ENCODE results near the gene MN1.
"Not testable (repeated sequence)": the region's sequence is repeated elsewhere in the genome, so short reads cannot be mapped to it uniquely, and the experiment has no call there.

MN1 gene

GRCh38 chr22:27746918-27747317 is 54.6 kb downstream of the MN1 start:
- TF ChIP-seq CTCF (IDR thresholded peaks at IDR 0.05; ENCODE audit: control insufficient read depth, extremely low read depth, insufficient read depth), result no peak
- no peak for DNase-seq (ENCODE audit: low read depth)
- no peak overlapping the region for H3K4me3 ChIP-seq (ENCODE audit: low read depth, low read length)

- H3K4me3 ChIP-seq (ENCODE audit: low read depth, low read length), result no peak overlapping the region
- no peak for TF ChIP-seq CTCF (IDR thresholded peaks at IDR 0.05; ENCODE audit: control insufficient read depth, extremely low read depth, insufficient read depth)
- no peak for DNase-seq (ENCODE audit: low read depth)
Observed at GRCh38 chr22:27745809-27746208, 55.7 kb downstream of the MN1 start.

GRCh38 chr22:27745154-27745553 is 56.4 kb downstream of the MN1 start:
- DNase-seq (ENCODE audit: low read depth), result no peak
- no peak overlapping the region for H3K4me3 ChIP-seq (ENCODE audit: low read depth, low read length)
- TF ChIP-seq CTCF (IDR thresholded peaks at IDR 0.05; ENCODE audit: control insufficient read depth, extremely low read depth, insufficient read depth), result no peak

GRCh38 chr22:27744078-27744477 is 57.5 kb downstream of the MN1 start:
- H3K4me3 ChIP-seq (ENCODE audit: low read depth, low read length); DNase-seq (ENCODE audit: low read depth): not testable (repeated sequence)

GRCh38 chr22:27740202-27740748 is 61.3 kb downstream of the MN1 start:
- H3K4me3 ChIP-seq (ENCODE audit: low read depth, low read length), result no peak overlapping the region
- DNase-seq (ENCODE audit: low read depth), result no peak
- no peak for TF ChIP-seq CTCF (IDR thresholded peaks at IDR 0.05; ENCODE audit: control insufficient read depth, extremely low read depth, insufficient read depth)

- no peak for DNase-seq (ENCODE audit: low read depth)
Observed at GRCh38 chr22:27737521-27737920, 64.0 kb downstream of the MN1 start.

GRCh38 chr22:27734066-27734465 is 67.5 kb downstream of the MN1 start:
- H3K4me3 ChIP-seq (ENCODE audit: low read depth, low read length), result no peak overlapping the region
- DNase-seq (ENCODE audit: low read depth), result no peak
- no peak for TF ChIP-seq CTCF (IDR thresholded peaks at IDR 0.05; ENCODE audit: control insufficient read depth, extremely low read depth, insufficient read depth)

More at GRCh38 chr22:27737521-27737920, 64.0 kb downstream of the MN1 start:
- TF ChIP-seq CTCF (IDR thresholded peaks at IDR 0.05; ENCODE audit: control insufficient read depth, extremely low read depth, insufficient read depth), result no peak
- H3K4me3 ChIP-seq (ENCODE audit: low read depth, low read length), result no peak overlapping the region

Data from LNCaP clone FGC (cell line).